Right ventricle myocardium inferior (tissue), 1 donor: ENCODE results near the gene PFDN4. TPM values are rescaled to one million over a fixed set of nuclear protein-coding genes. Genes with fewer than 3 reads are reported as not detected.
"Not testable (repeated sequence)": the region's sequence is repeated elsewhere in the genome, so short reads cannot be mapped to it uniquely, and the experiment has no call there.

Experiments
- ATAC-seq: fragments of 200-7000 bp; cut with Tn5 transposase; one replicate; pipeline ENCODE4 v1.9.1; 2020; ENCODE audit warnings: mild to moderate bottlenecking, moderate library complexity
- DNase-seq: peaks from one replicate; pipeline ENCODE4 v3.0.0; 2021; ENCODE audit errors: missing footprints
- intact Hi-C: fragments of 100-400 bp; cut with DNase I; formaldehyde crosslinking; loops from one replicate; pipeline ENCODE4 v1.11.0; 2022
- total RNA-seq: library from RNA; stranded (reverse); fragmentation: NEBNext Ultra II Directional; extraction: Animal tissue kit (Norgen Biotek cat#: 25700); gene quantifications from one replicate; pipeline ENCODE4 v1.2.1, GENCODE V29; 2021
- donor health status: DM: no; HTN: yes; CAD: no; lungs with severe emphysema.

PFDN4 gene
- total RNA-seq, 1 donor from 2014 or later: 24.0 TPM

DNA sequence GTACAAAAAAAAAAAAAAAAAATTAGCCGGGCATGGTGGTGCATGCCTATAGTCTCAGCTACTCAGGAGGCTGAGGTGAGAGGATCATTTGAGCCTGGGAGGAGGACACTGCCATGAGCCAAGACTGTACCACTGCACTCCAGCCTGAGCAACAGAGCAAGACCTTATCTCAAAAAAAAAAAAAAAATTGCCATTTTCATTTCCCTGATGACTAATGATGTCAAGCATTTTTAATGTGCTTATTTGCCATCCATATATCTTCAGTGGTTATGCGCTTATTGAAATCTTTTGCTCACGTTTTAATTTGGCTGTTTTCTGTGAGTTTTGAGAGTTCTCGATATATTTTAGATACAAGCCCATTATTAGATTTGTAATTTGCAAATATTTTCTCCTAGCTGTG lies 46.7 kb downstream of the PFDN4 start:
- DNase-seq: no peak
- intact Hi-C loops: no loop called here
- ATAC-seq: no peak

DNA sequence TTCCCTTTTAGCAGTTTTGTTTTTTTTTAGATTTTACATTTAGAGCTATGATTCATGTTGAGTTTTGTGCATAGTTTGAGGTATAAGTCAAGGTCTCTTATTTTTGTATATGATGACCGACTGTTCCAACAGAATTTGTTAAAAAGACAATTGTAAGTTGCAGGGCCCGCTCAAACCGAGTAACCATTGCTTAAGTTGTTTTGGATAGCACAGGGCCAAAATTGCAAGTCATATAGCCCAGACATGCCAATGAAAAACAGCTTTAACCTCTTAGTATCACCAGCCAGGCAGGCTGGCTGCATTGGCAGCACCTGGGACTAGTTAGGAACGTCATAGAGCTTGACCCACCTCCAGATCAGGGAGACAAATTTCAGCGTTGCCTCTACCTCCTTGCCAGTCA lies 47.3 kb downstream of the PFDN4 start:
- ATAC-seq (no peak), DNase-seq (no peak)
- intact Hi-C loops: no loop called here

GRCh38 chr20:54256202-54256601 lies 48.3 kb downstream of the PFDN4 start:
- intact Hi-C loops: no loop called here
- no peak for DNase-seq
- ATAC-seq: no peak

- ATAC-seq: no peak
- no peak for DNase-seq
- intact Hi-C loops: no loop called here
Observed at GRCh38 chr20:54257071-54257816, 49.4 kb downstream of the PFDN4 start.

DNA sequence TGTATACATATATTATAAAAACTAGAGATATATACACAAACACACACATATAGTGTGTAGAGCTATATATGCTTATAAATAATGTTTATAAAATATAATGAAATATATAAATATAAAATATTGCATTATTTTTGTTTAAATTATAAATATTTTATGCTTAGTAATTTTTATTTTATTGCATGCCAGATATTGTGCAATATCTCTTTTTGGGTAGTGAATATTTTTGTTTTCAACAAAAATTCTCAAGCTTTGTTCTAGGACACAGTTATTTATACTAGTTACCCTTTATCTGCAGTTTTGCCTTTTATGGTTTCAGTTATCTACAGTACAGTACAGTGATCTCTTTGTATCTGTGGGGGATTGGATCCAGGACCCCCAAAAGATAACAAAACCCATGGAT lies 52.2 kb downstream of the PFDN4 start:
- ATAC-seq: no peak
- intact Hi-C loops: no loop called here

GRCh38 chr20:54262671-54263070 lies 54.8 kb downstream of the PFDN4 start:
- DNase-seq: no peak
- ATAC-seq: no peak
- intact Hi-C loops: no loop called here

More for the DNA sequence above, 52.2 kb downstream of the PFDN4 start:
- no peak for DNase-seq

DNA sequence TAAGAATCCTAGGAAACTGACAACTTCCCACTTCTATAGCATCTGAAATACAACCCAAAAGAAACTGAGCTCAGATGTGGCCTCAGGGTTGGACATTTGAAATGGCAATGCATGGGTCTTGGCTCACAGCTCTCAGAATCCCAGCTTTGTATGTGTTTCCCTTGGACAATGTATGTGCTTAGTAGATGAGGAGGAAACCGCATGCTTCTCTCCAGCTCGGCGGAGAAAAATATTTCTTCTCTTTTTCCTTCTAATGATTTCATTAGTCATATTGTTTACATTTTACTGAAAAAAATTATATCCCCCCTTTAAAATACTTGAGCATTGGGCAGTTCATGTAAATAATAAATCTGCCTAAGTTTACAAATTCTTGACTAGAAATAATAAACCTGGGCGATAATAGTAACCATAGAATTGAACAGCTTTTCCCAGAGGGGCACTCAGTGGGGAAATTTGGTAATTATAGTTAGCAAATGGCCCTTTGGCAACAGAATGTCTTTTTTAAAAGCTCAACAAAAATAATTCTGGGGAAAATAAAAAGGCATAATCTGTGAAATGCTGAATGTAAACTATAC lies 55.3 kb downstream of the PFDN4 start:
- intact Hi-C loops: no loop called here
- ATAC-seq (no peak), DNase-seq (no peak)

DNA sequence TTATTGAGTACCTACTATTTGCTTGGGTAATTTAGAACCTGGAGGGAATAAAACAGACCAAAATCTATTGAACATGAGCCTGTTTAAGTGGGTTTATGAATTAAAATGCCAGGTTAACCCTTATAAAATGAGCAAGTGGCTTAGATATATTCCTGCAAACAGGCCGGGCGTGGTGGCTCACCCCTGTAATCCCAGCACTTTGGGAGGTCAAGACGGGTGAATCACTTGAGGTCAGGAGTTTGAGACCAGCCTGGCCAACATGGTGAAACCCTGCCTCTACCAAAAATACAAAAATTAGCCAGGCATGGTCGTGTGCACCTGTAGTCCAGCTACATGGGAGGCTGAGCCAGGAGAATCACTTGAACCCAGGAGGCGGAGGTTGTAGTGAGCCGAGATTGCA lies 57.9 kb downstream of the PFDN4 start:
- DNase-seq, ATAC-seq, intact Hi-C loops: not testable (repeated sequence)

GRCh38 chr20:54266844-54267243 lies 59.0 kb downstream of the PFDN4 start:
- ATAC-seq (no peak), DNase-seq (no peak)
- intact Hi-C loops: no loop called here

GRCh38 chr20:54267483-54268003 lies 59.7 kb downstream of the PFDN4 start:
- ATAC-seq (peak; percentile 37), DNase-seq (no peak)
- intact Hi-C loops: no loop called here

DNA sequence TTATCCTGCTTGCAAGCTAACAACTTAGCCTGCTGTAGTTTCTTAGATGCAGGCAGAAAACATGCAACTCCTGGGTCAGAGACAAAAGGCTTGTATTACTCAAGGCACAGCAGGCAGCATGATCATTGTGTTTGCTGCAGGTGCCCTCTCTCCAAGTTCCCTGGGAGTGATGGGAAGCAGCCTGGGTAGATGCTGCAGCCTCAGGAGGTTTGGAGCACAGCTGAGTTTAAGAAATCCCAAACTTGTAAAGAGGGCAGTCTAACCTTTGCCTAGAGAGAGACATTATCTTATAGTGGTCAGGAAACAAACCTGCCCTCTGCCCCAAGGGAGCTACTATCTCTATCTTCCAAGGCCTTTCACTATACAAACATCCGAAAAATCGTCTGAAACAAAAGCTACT lies 61.1 kb downstream of the PFDN4 start:
- intact Hi-C loops: no loop called here
- DNase-seq: no peak
- ATAC-seq: no peak

Other genes with a start within 250 kb of the PFDN4 start
- gene BCAS1, start 137.5 kb upstream of the PFDN4 start, total RNA-seq: not detected
- not detected for gene CYP24A1, start 34.1 kb upstream of the PFDN4 start, total RNA-seq